Gastrocnemius medialis (tissue), 4 donors: Measurements from ENCODE around the gene SPIRE1.

ENCODE experiments used
- POLR2A ChIP-seq, 2 donors: fragments of 450-650 bp; IDR thresholded peaks; one replicate each; pipeline ENCODE4 v1.6.1; 2017; ENCODE audit warnings: antibody characterized with exemption in 2 of 2, mild to moderate bottlenecking in 2 of 2, moderate library complexity in 2 of 2
- TF ChIP-seq, protein P1 (sequence below), 5 experiments: fragments of 450-650 bp in 3 of 5; fragments of 200-600 bp in 2 of 5; sonication (generic) in 2 of 5; IDR thresholded peaks in 4 of 5; conservative IDR thresholded peaks in 1 of 5; 1 replicate in 4 of 5; 2 replicates in 1 of 5; pipeline ENCODE4 v1.5.1; 2016 to 2019; ENCODE audit warnings: antibody characterized with exemption in 5 of 5, mild to moderate bottlenecking in 3 of 5, moderate library complexity in 3 of 5

DNA sequence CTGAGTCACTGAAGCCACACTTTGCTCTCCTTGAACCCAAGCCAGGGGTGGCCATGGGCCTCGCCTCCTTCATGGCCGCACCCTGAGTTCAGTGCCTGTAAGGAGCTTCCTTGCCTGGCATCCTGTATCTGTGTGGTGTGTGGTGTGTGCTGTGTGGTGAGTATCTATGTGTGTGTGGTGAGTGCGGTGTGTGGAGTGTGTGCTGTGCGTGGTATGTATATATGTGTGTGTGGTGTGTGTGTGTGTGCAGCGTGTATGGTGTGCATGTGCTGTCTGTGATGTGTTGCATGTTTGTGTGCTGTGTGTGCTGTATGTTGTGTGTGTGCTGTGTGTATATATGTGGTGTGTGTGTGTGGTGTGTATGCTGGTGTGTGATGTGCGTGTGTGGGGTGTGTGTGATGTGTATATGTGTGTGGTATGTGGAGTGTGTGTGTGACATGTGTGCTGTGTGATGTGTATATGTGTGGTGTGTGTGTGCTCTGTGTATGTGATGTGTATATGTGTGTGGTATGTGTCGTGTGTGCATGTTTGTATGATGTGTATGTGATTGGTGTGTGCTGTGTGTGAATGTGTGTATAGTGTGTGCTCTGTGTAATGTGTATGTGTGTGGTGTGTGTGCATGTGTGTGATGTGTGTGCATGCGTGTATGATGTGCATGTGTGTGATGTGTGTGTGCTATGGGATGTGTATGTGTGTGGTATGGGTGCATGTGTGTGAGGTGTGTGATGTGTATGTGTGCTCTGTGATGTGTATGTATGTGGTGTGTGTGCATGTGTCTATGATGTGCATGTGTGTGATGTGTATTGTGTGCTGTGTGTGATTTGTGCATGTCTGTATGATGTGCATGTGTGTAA lies 227.5 kb downstream of the SPIRE1 start:
- no peak for TF ChIP-seq POLR2A (IDR thresholded peaks at IDR 0.05)
- TF ChIP-seq, protein P1, sequence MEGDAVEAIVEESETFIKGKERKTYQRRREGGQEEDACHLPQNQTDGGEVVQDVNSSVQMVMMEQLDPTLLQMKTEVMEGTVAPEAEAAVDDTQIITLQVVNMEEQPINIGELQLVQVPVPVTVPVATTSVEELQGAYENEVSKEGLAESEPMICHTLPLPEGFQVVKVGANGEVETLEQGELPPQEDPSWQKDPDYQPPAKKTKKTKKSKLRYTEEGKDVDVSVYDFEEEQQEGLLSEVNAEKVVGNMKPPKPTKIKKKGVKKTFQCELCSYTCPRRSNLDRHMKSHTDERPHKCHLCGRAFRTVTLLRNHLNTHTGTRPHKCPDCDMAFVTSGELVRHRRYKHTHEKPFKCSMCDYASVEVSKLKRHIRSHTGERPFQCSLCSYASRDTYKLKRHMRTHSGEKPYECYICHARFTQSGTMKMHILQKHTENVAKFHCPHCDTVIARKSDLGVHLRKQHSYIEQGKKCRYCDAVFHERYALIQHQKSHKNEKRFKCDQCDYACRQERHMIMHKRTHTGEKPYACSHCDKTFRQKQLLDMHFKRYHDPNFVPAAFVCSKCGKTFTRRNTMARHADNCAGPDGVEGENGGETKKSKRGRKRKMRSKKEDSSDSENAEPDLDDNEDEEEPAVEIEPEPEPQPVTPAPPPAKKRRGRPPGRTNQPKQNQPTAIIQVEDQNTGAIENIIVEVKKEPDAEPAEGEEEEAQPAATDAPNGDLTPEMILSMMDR (IDR thresholded peaks at IDR 0.05 in 4 of 5, conservative IDR thresholded peaks at IDR 0.05 in 1 of 5), result no peak
